ENCODE data around the gene CYB561D2. TPM values are rescaled to one million over a fixed set of nuclear protein-coding genes. Genes with fewer than 3 reads are reported as not detected.

CYB561D2 gene
- total and polyA plus RNA-seq, 9 of the 15 experiments (the other 6 are each of a cell fraction or from before 2014, with no cell fraction given): 4.2 to 16.6 (median 9.4) TPM

- peak; percentile 46 for TF ChIP-seq VEZF1 (CRISPR knock-in tag; IDR thresholded peaks at IDR 0.05)
- TF ChIP-seq RCOR1 (IDR thresholded peaks at IDR 0.05; ENCODE audit: borderline replicate concordance in 1 of 2, low read depth in 2 of 2, low read length in 2 of 2): 0 out of 4 replicates have a peak, but pooled peaks of 1 of the 2 experiments have one; percentile 17
- no peak for TF ChIP-seq ARNT (IDR thresholded peaks at IDR 0.05)
- peak; percentile 75 for TF ChIP-seq REST (IDR thresholded peaks at IDR 0.05; ENCODE audit: borderline replicate concordance)
- no peak for TF ChIP-seq REST (CRISPR knock-in tag; IDR thresholded peaks at IDR 0.05; ENCODE audit: low read depth)
- TF ChIP-seq CTCFL (IDR thresholded peaks at IDR 0.05; ENCODE audit: borderline replicate concordance, insufficient read depth, low read depth, low read length, poor library complexity, severe bottlenecking): peak; percentile 68
- TF ChIP-seq NCOR1 (IDR thresholded peaks at IDR 0.05): peak; percentile 44; the same call in 1 of the 2 replicates
- TF ChIP-seq RAD21 (CRISPR knock-in tag; conservative IDR thresholded peaks at IDR 0.05 in 1 of 2, IDR thresholded peaks at IDR 0.05 in 1 of 2): peak; percentile 70 to 91
- TF ChIP-seq RB1 (IDR thresholded peaks at IDR 0.05; ENCODE audit: low read depth): peak; percentile 52; the same call in 1 of the 2 replicates
Measured at GRCh38 chr3:50324351-50325112, 26.1 kb upstream of the CYB561D2 start (continued).
